Osteoblast (primary cell): ENCODE results near the gene PIGV. TPM values are rescaled to one million over a fixed set of nuclear protein-coding genes. Genes with fewer than 3 reads are reported as not detected.
A peak's percentile ranks its signal among the peaks of the same experiment; 100 is the strongest.

Source experiments
- DNase-seq: peaks from one replicate; pipeline ENCODE4 v3.0.0; 2011; ENCODE audit warnings: low spot score, mixed read lengths; ENCODE audit not compliant: insufficient read length; ENCODE audit errors: missing footprints
- H2AFZ ChIP-seq: 2 replicates; pipeline ENCODE4 v1.6.0; 2011; ENCODE audit warnings: mild to moderate bottlenecking, low read length
- H3K27ac ChIP-seq: 2 replicates; pipeline ENCODE4 v1.5.1; 2011; ENCODE audit warnings: mild to moderate bottlenecking, low read depth, low read length, moderate library complexity
- H3K27me3 ChIP-seq: 2 replicates; pipeline ENCODE4 v1.6.0; 2012; ENCODE audit warnings: mild to moderate bottlenecking, control low read depth, inconsistent platforms, low read length, moderate library complexity; ENCODE audit not compliant: insufficient read depth
- H3K36me3 ChIP-seq: 2 replicates; pipeline ENCODE4 v1.5.1; 2011; ENCODE audit warnings: mild to moderate bottlenecking, low read length, control low read depth, moderate library complexity; ENCODE audit not compliant: insufficient read depth
- H3K4me1 ChIP-seq: 2 replicates; pipeline ENCODE4 v1.5.1; 2011; ENCODE audit warnings: mild to moderate bottlenecking, low read length, control low read depth, moderate library complexity; ENCODE audit not compliant: insufficient read depth
- H3K4me2 ChIP-seq: 2 replicates; pipeline ENCODE4 v1.6.0; 2011; ENCODE audit warnings: mild to moderate bottlenecking, low read length; ENCODE audit not compliant: insufficient read depth
- H3K4me3 ChIP-seq: fragments of 200-600 bp; sonication (generic); 3 replicates; pipeline ENCODE4 v1.5.1; 2012; ENCODE audit warnings: mild to moderate bottlenecking, low read length, inconsistent platforms; ENCODE audit not compliant: insufficient read depth
- H3K79me2 ChIP-seq: 2 replicates; pipeline ENCODE4 v1.6.0; 2012; ENCODE audit warnings: mild to moderate bottlenecking, low read length, control low read depth, inconsistent platforms; ENCODE audit not compliant: insufficient read depth
- H3K9me3 ChIP-seq: 2 replicates; pipeline ENCODE4 v1.5.1; 2011; ENCODE audit warnings: low read depth, low read length, control low read depth
- H4K20me1 ChIP-seq: 2 replicates; pipeline ENCODE4 v1.6.0; 2012; ENCODE audit warnings: mild to moderate bottlenecking, low read length, control low read depth; ENCODE audit not compliant: insufficient read depth
- CTCF ChIP-seq: IDR thresholded peaks from 2 replicates; pipeline ENCODE4 v1.5.1; 2011; ENCODE audit warnings: mild to moderate bottlenecking, low read depth, low read length, moderate library complexity; ENCODE audit errors: extremely low read depth
- total RNA-seq: library from RNA; depleted of rRNA; stranded (reverse); fragments of >200 nt; gene quantifications from 2 replicates; pipeline ENCODE4 v1.2.3, GENCODE V29; 2012

Gene PIGV
- total RNA-seq, 1 donor, result 18.1 TPM

GRCh38 chr1:26754086-26754874 is 33.5 kb upstream of the PIGV start:
- Histone ChIP-seq H3K27me3 (no peaks in the 10 kb centered on the region), H4K20me1 (peaks cover 30% of the 10 kb centered on the region), H3K79me2 (peaks cover 92% of the 10 kb centered on the region), H3K4me1 (no peaks in the 10 kb centered on the region), H3K36me3 (peaks cover 53% of the 10 kb centered on the region), H3K27ac (no peak overlapping the region), H3K4me3 (no peak overlapping the region), H3K9me3 (no peaks in the 10 kb centered on the region), H3K4me2 (no peak overlapping the region), H2AFZ (no peak overlapping the region)
- TF ChIP-seq CTCF, result no peak
- DNase-seq, result no peak

GRCh38 chr1:26758358-26758757 is 29.4 kb upstream of the PIGV start:
- Histone ChIP-seq H3K4me3 (no peak overlapping the region), H3K4me1 (no peaks in the 10 kb centered on the region), H3K4me2 (no peak overlapping the region), H2AFZ (no peak overlapping the region), H4K20me1 (peaks cover 30% of the 10 kb centered on the region), H3K79me2 (peaks cover 85% of the 10 kb centered on the region), H3K9me3 (no peaks in the 10 kb centered on the region), H3K27me3 (no peaks in the 10 kb centered on the region), H3K36me3 (peaks cover 53% of the 10 kb centered on the region), H3K27ac (no peak overlapping the region)
- no peak for DNase-seq
- no peak for TF ChIP-seq CTCF

- Histone ChIP-seq H3K4me1 (no peaks in the 10 kb centered on the region), H3K36me3 (peaks cover 60% of the 10 kb centered on the region), H3K79me2 (peaks cover 76% of the 10 kb centered on the region), H3K27me3 (no peaks in the 10 kb centered on the region), H3K9me3 (no peaks in the 10 kb centered on the region), H3K27ac (no peak overlapping the region), H4K20me1 (peaks cover 23% of the 10 kb centered on the region), H3K4me3 (no peak overlapping the region), H3K4me2 (no peak overlapping the region), H2AFZ (no peak overlapping the region)
- TF ChIP-seq CTCF, result no peak
- no peak for DNase-seq
Observed at GRCh38 chr1:26759531-26759930, 28.2 kb upstream of the PIGV start.

GRCh38 chr1:26761217-26761616 is 26.5 kb upstream of the PIGV start:
- Histone ChIP-seq H2AFZ (no peak overlapping the region), H3K9me3 (no peaks in the 10 kb centered on the region), H3K4me3 (no peak overlapping the region), H3K4me1 (no peaks in the 10 kb centered on the region), H3K4me2 (no peak overlapping the region), H3K27ac (no peak overlapping the region), H3K36me3 (peaks cover 63% of the 10 kb centered on the region), H3K27me3 (no peaks in the 10 kb centered on the region), H4K20me1 (peaks cover 21% of the 10 kb centered on the region), H3K79me2 (peaks cover 65% of the 10 kb centered on the region)
- no peak for DNase-seq
- TF ChIP-seq CTCF, result peak; percentile 29
